ENCODE results near the gene MATK. TPM values are rescaled to one million over a fixed set of nuclear protein-coding genes. Genes with fewer than 3 reads are reported as not detected.
"Not testable (repeated sequence)": the region's sequence is repeated elsewhere in the genome, so short reads cannot be mapped to it uniquely, and the experiment has no call there.

MATK gene
- total RNA-seq, 1 donor from 2014 or later, result 1.9 TPM

DNA sequence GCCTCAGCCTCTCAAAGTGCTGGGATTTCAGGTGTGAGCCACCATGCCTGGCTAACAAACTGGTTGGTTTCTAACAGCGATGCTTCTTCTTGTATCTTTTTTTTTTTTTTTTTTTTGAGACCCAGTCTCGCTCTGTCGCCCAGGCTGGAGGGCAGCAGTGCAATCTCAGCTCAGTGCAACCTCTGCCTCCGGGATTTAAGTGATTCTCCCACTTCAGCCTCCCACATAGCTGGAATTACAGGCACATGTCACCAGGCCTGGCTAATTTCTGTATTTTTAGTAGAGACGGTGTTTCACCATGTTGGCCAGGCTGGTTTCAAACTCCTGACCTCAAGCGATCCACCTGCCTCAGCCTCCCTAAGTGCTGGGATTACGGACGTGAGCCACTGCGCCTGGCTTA lies 30.0 kb upstream of the MATK start:
- not testable (repeated sequence) for DNase-seq (ENCODE audit: low spot score)

DNA sequence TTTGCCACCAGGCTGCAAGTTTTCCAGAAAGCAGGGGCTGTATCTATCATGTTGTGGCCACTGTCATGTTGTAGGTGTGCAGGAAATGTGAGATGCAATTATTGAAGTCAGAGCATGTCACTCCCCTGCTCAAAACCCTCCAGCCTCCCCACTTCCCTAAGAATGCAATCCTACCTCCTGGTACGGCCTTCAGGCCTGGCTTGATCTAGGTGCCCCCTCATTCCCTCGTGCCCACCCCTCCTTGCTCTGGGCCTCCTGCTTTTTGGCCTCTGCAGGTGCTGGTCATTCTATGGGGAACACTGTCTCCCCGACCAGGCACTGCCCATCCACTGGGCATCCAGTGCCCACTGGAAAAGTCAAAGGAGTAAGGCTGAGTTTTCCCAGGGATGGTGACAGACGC lies 28.5 kb upstream of the MATK start:
- DNase-seq (ENCODE audit: low spot score), result no peak

DNA sequence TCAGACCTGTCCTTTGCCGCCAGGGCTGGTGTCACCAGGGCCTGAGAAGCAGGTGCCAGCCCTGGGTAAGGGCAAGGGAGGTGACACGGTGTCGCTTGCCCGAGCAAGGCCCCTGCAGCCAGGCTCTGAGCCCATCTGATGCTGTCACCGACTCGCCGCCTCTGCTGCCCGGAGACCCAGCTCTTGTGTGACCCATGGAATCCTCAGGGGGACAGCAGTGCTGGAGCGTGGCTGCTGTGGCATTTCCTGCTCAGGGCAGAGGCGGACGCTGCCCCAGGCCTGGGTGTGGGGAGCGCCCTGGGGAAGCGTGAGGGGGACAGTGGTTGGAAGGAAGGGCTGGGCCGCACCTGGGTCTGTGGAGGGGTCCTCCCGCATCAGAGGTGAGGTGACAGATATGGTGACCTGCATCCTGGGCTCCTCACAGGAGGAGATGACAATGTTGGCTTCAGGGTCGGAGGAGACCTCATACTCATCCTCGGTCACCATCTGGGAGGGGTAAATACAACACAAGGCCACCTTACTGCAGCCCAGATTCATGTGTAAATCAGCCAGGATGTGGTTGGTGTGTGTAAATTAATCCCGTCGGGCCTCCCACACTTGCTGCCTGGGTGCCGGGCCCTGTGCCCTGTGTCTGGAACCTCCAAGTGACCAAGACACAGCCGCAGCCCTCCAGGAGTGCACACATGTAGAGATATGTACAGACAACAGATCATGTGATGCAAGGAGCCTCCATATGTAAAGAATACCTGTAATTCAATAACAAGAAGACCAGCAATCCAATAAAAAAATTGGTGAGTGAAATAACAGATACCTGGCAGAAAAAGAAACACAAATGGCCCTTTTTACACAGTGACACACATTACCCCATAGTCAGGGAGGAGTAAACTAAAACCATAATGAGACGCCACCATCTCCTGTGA lies 27.6 kb upstream of the MATK start:
- DNase-seq (ENCODE audit: low spot score), result no peak

DNA sequence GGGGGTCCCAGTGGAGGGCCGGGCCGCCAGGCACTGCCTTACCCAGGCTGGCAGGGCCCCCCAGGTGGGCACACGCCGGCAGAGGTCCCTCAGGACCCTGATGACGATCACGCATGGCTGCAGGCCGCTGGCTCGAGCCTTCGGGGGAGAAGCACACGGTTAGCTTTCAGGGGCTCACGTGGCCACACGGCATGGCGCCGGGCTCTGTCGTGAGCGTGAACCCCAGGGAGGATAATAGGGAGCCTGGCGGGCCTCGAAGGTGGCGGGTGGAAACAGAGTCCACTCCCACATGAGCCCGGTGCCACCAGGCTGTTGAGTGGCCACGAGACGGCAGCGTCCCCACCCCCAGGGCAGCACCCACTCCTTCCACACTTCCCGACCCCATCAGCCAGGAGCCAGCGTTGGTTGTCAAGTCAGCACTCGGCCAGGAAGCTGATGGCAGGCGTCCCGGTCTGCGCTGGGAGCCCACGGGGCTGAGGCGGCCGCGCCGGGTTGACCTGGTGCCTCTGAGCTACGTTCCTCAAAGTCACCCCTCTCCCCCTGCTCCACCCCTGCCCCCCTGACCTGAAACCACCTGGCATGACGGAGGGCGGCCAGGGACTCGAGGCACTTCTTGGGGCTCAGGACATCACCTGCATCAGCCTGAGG lies 24.7 kb upstream of the MATK start:
- no peak for DNase-seq (ENCODE audit: low spot score)

DNA sequence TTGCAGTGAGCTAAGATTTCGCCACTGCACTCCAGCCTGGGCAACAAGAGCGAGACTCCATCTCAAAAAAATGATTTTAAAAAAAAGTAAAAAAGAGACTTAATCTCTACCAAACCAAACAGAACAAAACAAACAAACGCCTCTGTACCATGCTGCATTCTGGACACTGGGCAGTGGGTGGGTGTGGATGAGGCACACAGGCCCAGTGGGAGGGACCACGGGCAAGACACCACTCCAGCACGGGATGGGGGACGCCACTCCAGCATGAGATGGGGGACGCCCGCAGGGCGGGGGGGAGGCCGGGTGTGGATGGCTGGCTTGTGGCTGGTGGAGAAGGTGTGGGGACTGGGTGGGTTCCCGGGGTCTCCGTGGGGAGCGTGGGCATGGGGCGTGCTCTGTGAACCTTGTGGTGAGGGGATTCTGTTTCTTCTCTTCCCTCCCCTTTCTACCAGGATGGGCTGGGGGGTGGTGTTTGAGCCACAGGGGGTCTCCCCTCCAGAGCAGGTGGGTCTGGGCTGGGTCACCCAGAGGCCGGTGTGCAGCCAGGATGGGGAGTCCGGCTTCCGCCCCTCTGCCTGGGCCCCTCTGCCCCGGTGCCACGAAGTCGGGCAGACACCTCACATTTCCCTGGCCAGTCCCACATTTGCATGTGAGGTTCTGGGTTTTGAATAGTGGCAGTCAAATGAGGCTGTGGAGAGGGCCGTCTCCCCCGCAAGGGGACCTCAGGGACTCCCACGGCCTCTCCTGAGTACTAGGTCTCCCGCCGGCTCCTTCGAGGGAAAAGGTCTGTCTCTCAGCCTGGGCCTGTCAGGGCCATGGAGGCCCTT lies 23.9 kb upstream of the MATK start:
- no peak for DNase-seq (ENCODE audit: low spot score)

DNA sequence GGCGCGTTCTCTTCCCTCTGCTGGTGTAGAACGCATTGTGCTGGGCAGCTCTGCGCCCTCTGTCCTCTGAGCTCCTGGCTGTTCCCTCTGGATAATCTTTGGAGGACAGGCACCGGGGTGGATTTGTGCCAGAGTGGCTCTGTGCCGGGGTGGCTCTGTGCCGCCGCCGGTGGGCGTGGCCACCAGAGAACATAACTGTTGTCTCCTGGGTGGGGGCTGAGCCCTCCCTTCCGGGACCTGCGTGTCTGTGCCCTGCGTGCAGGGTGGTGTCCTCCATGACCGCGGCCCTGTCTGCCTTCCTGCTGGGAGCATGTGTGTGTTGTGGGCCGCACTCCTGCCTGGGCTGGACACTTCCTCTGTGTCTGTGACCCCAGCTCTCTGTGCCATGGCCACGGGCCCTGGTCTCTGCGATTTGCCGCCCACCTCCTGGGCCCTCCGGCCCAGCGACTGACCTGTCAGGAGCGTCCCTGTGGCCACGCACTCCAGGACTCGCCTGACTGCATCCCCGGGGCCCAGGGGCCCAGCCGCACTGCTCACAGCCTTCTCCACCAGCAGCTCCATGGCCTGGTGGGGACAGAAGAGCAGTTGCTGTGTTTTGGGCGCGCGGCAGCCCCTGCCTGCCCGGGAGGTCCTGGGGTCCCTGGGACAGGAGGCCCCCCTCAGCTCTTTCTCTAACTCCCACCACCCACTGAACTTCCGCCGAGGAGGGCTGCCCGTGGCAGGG lies 22.4 kb upstream of the MATK start:
- DNase-seq (ENCODE audit: low spot score), result no peak

DNA sequence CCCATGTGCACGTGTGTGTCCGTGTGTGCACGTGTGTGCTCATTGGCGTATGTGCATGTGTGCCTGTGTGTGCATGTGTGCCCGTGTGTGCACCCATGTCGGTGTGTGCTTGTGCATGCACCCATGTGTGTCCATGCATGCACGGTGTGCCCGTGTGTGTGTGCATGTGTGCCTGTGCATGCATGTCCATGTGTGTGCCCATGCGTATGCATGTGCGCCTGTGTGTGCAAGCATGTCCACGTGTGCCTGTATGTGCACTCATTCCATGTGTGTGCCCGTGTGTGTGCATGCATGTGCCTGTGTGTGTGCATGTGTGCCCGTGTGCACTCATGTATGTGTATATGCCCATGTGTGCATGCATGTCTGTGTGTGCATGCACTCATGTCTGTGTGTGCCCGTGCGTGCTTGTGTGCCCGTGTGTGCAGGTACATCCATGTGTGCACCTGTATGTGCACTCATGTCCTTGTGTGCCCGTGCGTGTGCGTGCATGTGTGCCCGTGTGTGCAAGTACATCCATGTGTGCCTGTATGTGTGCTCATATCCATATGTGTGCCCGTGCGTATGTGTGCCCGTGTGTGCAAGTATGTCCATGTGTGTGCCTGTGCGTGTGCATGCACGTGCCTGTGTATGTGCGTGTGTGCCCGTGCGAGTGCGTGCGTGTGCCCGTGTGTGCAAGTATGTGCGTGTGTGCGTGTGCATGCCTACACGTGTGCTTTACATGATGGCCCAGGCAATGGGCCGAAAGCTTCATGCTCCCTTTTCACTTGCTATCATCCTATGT lies 21.6 kb upstream of the MATK start:
- DNase-seq (ENCODE audit: low spot score), result no peak

DNA sequence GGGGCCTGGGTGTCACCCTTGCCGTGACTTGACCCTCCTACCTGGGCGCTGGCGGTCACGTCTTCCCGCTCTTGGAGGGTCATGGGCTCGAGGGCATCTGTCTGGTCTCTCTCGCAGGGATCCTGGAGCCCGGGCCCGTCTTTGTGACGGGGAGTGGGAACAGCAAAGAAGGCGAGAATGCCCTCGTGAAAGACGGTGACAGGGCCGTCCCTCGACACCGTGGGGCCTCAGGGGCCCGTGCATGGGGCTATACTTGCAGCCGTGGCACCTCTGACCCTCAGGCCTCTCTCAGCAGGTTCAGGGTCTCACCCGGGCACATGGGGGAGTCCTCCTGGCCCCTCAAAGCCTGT lies 20.9 kb upstream of the MATK start:
- DNase-seq (ENCODE audit: low spot score), result no peak

DNA sequence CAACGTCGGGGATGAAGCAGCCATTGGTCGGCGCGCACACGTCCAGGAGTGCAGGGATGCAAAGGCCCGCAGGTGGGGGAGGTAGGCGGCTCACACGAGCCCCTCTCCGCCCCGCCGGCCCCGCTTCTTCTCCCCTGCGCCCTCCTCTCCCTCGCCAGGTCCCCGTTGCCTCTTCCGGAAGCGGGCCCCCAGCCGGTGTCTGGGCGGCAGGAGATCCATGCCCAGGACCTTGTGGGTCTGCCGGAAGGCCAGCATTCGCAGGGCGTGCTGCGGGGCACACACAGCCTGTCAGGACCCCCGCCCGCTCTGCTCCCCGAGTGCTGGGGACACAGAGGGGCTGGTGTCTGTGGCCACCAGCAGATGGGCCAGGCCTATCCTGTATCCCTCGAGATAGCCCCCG lies 19.7 kb upstream of the MATK start:
- DNase-seq (ENCODE audit: low spot score), result no peak

DNA sequence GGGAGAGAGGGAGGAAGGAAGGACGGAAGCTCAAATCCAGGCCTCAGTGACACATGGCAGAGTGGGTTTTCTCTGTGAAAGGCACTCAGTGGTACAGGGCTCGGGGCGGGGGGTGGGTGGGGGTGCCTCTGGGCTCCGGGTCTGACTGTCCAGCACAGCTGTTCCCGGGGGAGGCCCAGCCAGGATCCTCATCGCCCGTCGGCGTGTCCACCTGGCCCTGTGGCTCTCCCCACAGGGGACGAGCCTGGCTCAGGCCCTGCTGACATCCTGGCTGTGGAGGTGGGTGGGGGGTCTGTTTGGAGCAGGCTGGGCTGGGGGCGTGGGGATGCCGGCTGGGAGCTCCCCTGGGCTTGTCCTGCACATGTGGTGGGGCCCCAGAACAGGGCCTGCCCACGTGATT lies 18.2 kb upstream of the MATK start:
- DNase-seq (ENCODE audit: low spot score), result no peak

DNA sequence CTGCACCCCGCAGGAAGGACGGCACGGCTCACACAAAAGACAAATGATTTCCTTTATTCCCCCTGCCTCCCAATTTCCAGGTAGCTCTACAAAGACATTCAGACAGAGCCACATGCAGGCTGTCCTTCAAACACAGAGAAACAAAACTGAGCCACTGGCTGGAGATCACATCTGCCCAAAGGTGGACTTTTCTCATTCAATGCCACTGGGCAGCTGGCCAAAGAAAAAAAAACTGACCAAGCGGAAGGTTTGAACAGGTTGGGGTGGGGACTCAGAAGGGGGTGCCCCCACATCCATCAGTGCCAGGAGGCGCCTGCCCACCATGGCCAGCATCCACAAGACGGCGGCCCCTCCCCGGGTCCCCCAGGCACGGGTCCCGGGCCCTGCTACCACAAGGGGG lies 17.8 kb upstream of the MATK start:
- no peak for DNase-seq (ENCODE audit: low spot score)

DNA sequence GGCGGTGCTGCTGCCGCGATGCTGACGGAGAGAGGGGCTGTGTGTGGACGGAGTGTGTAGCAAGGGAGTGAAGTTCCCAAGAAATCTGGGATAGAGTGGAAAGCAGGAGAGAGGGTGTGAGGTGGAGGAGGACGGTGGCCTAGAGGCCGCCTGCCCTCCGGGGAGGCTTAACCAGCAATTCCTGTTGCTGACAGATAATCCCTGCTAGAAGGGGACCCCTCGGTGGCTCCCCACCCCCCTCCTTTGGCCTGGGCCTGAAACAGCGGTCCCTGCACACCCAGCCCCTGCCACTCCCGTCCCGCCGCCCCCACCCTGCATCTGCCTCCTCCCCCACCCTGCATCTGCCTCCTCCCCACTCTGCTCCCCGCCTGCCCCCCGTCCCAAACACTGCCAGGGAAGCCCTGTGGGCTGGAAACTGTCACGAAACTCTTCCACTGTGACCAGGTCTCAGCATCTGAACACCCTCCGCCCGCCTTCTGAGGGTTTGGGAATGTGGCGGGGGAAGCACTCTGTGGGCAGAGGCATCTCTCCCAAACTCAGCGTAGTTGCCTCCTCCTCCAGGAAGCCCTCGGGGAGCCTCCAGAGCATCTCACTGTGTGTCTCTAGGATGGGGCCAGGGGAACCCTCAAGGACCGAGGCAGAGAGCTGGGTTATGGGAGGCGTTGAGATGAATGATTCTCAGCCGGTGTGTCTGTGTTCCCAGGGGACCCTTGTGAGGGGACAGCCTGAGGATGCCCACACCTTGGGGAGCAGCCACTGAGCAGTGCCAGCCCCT lies 17.1 kb upstream of the MATK start:
- DNase-seq (ENCODE audit: low spot score), result no peak

DNA sequence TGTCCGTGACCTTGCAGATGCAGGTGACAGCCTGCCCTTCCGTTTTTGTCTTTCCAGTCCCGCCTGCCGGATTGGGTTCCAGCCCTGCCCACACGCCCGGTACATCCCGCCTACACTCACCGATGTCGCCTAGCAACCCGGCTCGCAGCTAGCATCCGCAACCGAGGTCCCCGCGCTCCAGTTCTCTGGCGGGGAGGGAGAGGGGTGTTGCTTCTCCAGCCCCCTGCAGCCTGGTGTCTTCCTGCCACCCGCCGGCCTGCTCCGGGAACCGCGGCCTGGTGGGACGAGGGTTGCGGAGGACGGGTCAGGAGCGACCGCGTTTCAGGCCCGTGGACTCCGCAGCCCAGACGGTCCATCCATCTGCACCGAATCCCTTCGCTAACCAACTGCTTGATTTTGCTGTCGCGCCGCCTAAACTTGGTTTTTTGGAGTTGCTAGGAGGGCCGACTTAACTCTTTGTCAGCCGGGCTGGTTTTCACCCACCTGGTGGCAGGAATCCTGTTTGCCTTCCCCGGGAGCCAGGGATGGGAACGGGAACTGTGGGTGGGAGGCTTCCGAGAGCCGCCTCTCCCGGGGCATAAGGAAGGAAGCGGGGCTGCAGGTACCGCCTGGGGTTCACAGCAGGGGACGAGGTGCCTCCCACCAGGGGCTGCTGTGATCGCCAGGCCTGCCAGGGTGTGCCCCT lies 15.4 kb upstream of the MATK start:
- DNase-seq (ENCODE audit: low spot score), result no peak

DNA sequence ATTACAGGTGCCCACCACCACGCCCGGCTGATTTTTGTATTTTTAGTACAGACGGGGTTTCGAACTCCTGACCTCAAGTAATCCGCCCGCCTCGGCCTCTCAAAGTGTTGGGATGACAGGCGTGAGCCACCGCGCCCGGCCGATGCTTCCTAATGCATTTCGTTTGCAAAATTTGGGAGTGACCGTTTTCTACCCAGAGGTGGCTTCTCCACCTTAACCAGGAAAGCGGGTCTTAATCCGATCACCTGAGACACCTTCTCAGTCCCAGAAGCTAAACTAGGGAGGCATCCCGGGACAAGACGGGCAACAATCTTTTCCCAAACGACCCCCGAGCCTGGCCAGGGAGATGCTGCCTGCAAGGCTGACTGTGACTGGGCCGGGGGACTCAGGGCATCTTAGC lies 14.8 kb upstream of the MATK start:
- DNase-seq (ENCODE audit: low spot score), result no peak

DNA sequence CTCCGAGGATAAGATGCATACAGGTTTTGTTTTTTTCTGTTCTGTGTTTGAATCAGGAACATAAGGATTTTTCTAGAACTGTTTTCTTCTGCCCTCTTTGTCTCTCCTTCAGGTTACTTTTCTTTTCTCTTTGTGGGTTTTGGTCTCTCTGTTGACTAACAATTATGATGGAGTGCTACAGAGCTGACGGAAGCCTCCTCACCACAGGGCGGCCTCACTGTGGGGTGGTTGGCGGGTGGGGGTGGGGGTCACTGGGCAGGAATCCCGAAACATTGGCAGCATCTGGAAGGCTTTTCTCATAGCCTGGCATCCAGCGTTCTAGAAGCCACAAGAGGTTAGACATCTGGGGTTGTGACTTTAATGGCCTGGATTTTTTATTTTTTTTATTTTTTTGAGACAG lies 12.0 kb upstream of the MATK start:
- no peak for DNase-seq (ENCODE audit: low spot score)

DNA sequence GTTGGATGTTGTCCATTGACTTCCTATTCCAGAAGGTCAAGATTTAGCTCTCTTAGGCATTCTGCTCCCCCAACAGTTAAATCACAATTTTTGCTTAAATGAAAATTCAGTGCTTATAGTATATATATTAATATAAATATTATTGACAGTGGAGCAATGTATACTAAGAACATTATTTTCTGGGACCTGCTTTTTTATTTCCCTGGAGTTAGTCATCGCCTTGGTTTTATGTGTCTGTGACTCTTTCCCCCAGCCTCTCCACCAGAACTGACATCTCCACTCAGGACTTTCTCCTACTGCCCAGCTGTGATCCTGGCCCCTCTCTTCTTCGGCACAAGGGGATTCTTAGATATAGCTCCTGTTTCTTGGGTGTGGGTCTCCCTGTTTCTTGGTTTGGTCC lies 10.2 kb upstream of the MATK start:
- no peak for DNase-seq (ENCODE audit: low spot score)

DNA sequence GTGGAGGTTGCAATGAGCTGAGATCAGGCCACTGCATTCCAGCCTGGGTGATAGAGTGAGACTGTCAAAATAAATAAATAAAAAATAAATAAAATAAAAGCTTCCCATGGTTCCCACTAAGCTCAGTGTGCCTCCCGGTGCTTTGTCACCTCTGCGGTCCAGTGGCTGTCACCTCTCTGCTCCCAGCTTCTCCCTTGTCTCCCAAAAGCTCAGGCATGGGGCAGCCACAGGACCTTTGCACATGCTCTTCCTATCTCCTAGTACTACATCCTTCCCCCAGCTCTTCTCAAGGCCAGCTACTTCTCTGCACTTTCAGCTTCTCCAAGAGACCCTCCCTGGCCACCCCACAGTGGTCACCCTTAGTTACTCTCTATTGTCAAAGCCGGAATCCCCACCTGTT lies 7.6 kb upstream of the MATK start:
- DNase-seq (ENCODE audit: low spot score), result no peak

DNA sequence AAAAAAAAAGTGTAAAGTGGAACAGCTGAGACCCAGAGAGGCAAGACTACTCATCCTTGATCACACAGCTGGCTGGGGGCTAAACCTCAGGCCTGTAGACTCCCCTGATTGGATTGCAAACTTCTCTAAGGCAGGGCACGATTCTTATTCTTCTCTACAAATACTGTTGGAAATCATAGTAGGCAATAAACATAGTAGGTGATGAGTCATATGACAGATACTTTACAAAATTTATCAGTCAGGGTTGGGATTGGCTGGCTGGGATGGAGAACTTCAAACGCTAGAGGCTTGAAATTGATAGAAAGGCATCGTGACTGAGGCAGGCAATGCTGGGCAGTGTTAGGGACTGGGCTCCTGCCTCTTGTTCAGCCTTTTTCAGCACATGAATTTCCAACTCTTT lies 5.9 kb upstream of the MATK start:
- DNase-seq (ENCODE audit: low spot score), result no peak

DNA sequence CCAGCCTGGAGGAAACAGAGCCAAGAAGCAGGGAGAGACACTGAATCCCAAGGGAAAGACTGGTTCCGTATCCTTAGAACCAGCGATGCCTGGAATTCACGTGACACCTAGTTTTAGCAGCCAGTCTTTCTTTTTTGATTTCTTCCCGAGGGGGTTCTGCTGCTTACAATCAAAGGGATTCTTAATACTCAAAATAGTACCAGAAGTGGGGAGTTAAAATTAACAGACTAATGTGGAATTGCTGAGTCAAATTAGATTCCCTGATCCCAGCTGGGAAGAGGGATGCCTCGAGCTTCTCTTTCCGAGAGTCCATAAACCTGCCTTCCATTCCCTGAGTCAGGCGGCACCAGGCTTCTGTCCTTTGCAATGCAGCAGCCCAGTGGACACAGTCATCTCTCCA lies 4.8 kb upstream of the MATK start:
- no peak for DNase-seq (ENCODE audit: low spot score)

DNA sequence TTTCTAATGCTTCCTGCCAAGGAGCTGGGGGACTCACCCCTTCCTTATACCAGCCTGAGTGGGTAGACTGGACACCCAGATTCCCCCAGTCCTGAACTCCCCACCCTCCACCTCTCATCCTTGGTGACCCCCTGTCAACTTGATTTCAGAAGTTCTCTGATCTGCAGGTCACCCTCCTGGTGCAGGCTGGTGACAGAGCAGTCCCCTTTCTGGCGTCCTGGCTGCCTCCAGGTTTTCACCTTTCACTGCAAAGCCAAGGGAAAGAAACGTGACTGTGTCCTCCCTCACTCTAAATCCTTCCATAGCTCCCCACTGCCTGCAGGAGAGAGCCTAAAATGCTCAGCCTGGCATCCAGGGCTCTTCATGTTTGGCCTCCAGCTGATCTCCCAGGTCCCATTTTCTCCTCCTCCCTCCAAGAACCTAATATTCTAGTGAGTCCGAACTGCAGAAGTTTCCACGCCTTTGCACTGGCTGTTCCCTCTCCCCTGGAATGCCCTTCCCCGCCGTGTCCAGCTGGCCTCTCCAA lies 4.1 kb upstream of the MATK start:
- DNase-seq (ENCODE audit: low spot score), result no peak
